Left ventricle myocardium superior (tissue), 1 donor: ENCODE data around the gene OR10D3. TPM values are rescaled to one million over a fixed set of nuclear protein-coding genes. Genes with fewer than 3 reads are reported as not detected.
"Not testable (repeated sequence)": the region's sequence is repeated elsewhere in the genome, so short reads cannot be mapped to it uniquely, and the experiment has no call there.

Source experiments
- ATAC-seq: fragments of 200-7000 bp; cut with Tn5 transposase; one replicate; pipeline ENCODE4 v1.9.1; 2020; ENCODE audit warnings: mild to moderate bottlenecking, moderate library complexity
- DNase-seq: peaks from one replicate; pipeline ENCODE4 v3.0.0-alpha.2; 2020
- intact Hi-C: fragments of 100-400 bp; cut with micrococcal nuclease; formaldehyde crosslinking; loops from one replicate; pipeline ENCODE4 v1.11.0; 2022
- long read RNA-seq: library from polyadenylated mRNA; unstranded; transcript quantifications from one replicate; pipeline ENCODE4 v2.0.0, GENCODE V29; 2021
- total RNA-seq: library from RNA; stranded (reverse); fragmentation: NEBNext Ultra II Directional; extraction: Animal tissue kit (Norgen Biotek cat#: 25700); gene quantifications from one replicate; pipeline ENCODE4 v1.2.1, GENCODE V29; 2021
- donor health status: DM: no; HTN: yes; CAD: no; lungs with severe emphysema.

Gene OR10D3
- not detected for total RNA-seq
- long read RNA-seq: 0 reads

- DNase-seq (no peak), ATAC-seq (no peak)
- intact Hi-C loops: no loop called here
Observed at GRCh38 chr11:124183068-124183467, at the start of gene OR10D3. TSS of gene OR10D3 (plus strand) at chr11:124183345. CDS start at chr11:124185270, 1,925 bp downstream.

- no peak for ATAC-seq
- intact Hi-C loops: no loop called here
- no peak for DNase-seq
Observed at GRCh38 chr11:124143034-124143433, 40.1 kb upstream of the OR10D3 start.

GRCh38 chr11:124147951-124148350 lies 35.2 kb upstream of the OR10D3 start:
- no peak for ATAC-seq
- no peak for DNase-seq
- intact Hi-C loops: no loop called here

- ATAC-seq: no peak
- no peak for DNase-seq
- intact Hi-C loops: no loop called here
Observed at GRCh38 chr11:124150684-124151083, 32.5 kb upstream of the OR10D3 start.

- no peak for ATAC-seq
- intact Hi-C loops: no loop called here
- no peak for DNase-seq
Observed at GRCh38 chr11:124152770-124153407, 30.3 kb upstream of the OR10D3 start.

- intact Hi-C loops: no loop called here
- ATAC-seq (no peak), DNase-seq (no peak)
Observed at GRCh38 chr11:124153821-124154220, 29.3 kb upstream of the OR10D3 start.

GRCh38 chr11:124159481-124159880 lies 23.7 kb upstream of the OR10D3 start:
- no peak for DNase-seq
- ATAC-seq: no peak
- intact Hi-C loops: no loop called here

GRCh38 chr11:124160986-124161385 lies 22.2 kb upstream of the OR10D3 start:
- no peak for ATAC-seq
- intact Hi-C loops: no loop called here
- DNase-seq: no peak

GRCh38 chr11:124167826-124168231 lies 15.3 kb upstream of the OR10D3 start:
- ATAC-seq (no peak), DNase-seq (no peak)
- intact Hi-C loops: no loop called here

GRCh38 chr11:124168796-124169195 lies 14.3 kb upstream of the OR10D3 start:
- DNase-seq (no peak), ATAC-seq (no peak)
- intact Hi-C loops: no loop called here

GRCh38 chr11:124170315-124170714 lies 12.8 kb upstream of the OR10D3 start:
- intact Hi-C loops, DNase-seq, ATAC-seq: not testable (repeated sequence)

GRCh38 chr11:124170801-124171586 lies 12.2 kb upstream of the OR10D3 start:
- DNase-seq (no peak), ATAC-seq (no peak)
- intact Hi-C loops: no loop called here

- no peak for DNase-seq
- ATAC-seq: no peak
- intact Hi-C loops: no loop called here
Observed at GRCh38 chr11:124172101-124172500, 11.0 kb upstream of the OR10D3 start.

GRCh38 chr11:124172599-124172998 lies 10.5 kb upstream of the OR10D3 start:
- intact Hi-C loops: no loop called here
- DNase-seq (no peak), ATAC-seq (no peak)

GRCh38 chr11:124174001-124174583 lies 9.1 kb upstream of the OR10D3 start:
- ATAC-seq: no peak
- no peak for DNase-seq
- intact Hi-C loops: no loop called here

- intact Hi-C loops: no loop called here
- no peak for DNase-seq
- ATAC-seq: no peak
Observed at GRCh38 chr11:124176925-124177715, 6.0 kb upstream of the OR10D3 start.

- DNase-seq (no peak), ATAC-seq (no peak)
- intact Hi-C loops: no loop called here
Observed at GRCh38 chr11:124179310-124179709, 3.8 kb upstream of the OR10D3 start.

- no peak for DNase-seq
- no peak for ATAC-seq
- intact Hi-C loops: no loop called here
Observed at GRCh38 chr11:124190298-124191139, 7.4 kb downstream of the OR10D3 start.
